Gastroesophageal sphincter (tissue), 4 donors: ENCODE results near the gene ZSCAN5C. TPM values are rescaled to one million over a fixed set of nuclear protein-coding genes. Genes with fewer than 3 reads are reported as not detected.
"Not testable (repeated sequence)": the region's sequence is repeated elsewhere in the genome, so short reads cannot be mapped to it uniquely, and the experiment has no call there.

Experiments
- ATAC-seq: fragments of 150-250 bp; one replicate; pipeline ENCODE4 v1.9.1; 2016; ENCODE audit warnings: mild to moderate bottlenecking, moderate library complexity
- H3K27ac ChIP-seq, 4 donors: fragments of 200-600 bp; sonication (generic) in 3 of 4; 1 replicate in 3 of 4; 2 replicates in 1 of 4; pipeline ENCODE4 v1.5.1; 2016 to 2019
- H3K27me3 ChIP-seq: fragments of 200-600 bp; sonication (generic); one replicate; pipeline ENCODE4 v1.5.1; 2019
- H3K36me3 ChIP-seq, 2 donors: fragments of 200-600 bp; sonication (generic); one replicate each; pipeline ENCODE4 v1.5.1; 2019; ENCODE audit warnings: control low read depth in 1 of 2
- H3K4me1 ChIP-seq, 3 donors: fragments of 200-600 bp; sonication (generic); 1 replicate in 2 of 3; 2 replicates in 1 of 3; pipeline ENCODE4 v1.5.1; 2016 to 2019; ENCODE audit warnings: control low read depth in 2 of 3
- H3K4me3 ChIP-seq, 2 donors: fragments of 200-600 bp; sonication (generic); one replicate each; pipeline ENCODE4 v1.5.1; 2019; ENCODE audit warnings: mild to moderate bottlenecking in 1 of 2, moderate library complexity in 1 of 2
- H3K9me3 ChIP-seq, 3 donors: fragments of 200-600 bp; sonication (generic); one replicate each; pipeline ENCODE4 v1.5.1; 2017 to 2019; ENCODE audit warnings: control low read depth in 2 of 3
- CTCF ChIP-seq, 4 experiments: fragments of 200-600 bp in 2 of 4; fragments of 450-650 bp in 2 of 4; sonication (generic) in 1 of 4; IDR thresholded peaks; one replicate each; pipeline ENCODE4 v1.5.1; 2017 to 2019; ENCODE audit warnings: antibody characterized with exemption in 4 of 4, mild to moderate bottlenecking in 2 of 4, moderate library complexity in 2 of 4
- EP300 ChIP-seq: sonication (generic); formaldehyde crosslinking; IDR thresholded peaks from one replicate; pipeline ENCODE4 v1.6.1; 2017; ENCODE audit warnings: antibody characterized with exemption, mild to moderate bottlenecking
- POLR2A ChIP-seq, 2 donors: fragments of 450-650 bp; IDR thresholded peaks; one replicate each; pipeline ENCODE4 v1.6.1; 2017; ENCODE audit warnings: antibody characterized with exemption in 2 of 2, mild to moderate bottlenecking in 2 of 2, moderate library complexity in 1 of 2
- POLR2AphosphoS5 ChIP-seq: sonication (generic); formaldehyde crosslinking; IDR thresholded peaks from one replicate; pipeline ENCODE4 v1.6.1; 2017; ENCODE audit warnings: antibody characterized with exemption
- WGBS, 2 donors: methylation state at CpG; one replicate each; pipeline ENCODE4 v1.1.5; 2018; ENCODE audit warnings: low coverage in 1 of 2; 5-methylcytosine and 5-hydroxymethylcytosine counted together
- total RNA-seq, 4 donors: library from RNA; depleted of rRNA; stranded (reverse); fragments of >200 nt; gene quantifications; one replicate each; pipeline ENCODE4 v1.1.0, GENCODE V29; 2016

The ZSCAN5C gene
- total RNA-seq, 4 donors from 2014 or later = not detected

GRCh38 chr19:56245121-56245740, 43.2 kb downstream of the ZSCAN5C start:
- no peaks in the 10 kb centered on the region for H3K36me3 ChIP-seq
- H3K27ac ChIP-seq = no peak overlapping the region
- ATAC-seq = no peak
- H3K4me3 ChIP-seq = no peak overlapping the region
- H3K9me3 ChIP-seq = no peaks in the 10 kb centered on the region
- WGBS, 2 donors = 75 to 100% methylated on average over 1 to 2 of the region's 7 CpGs
- H3K27me3 ChIP-seq = no peaks in the 10 kb centered on the region
- no peaks in the 10 kb centered on the region for H3K4me1 ChIP-seq
- TF ChIP-seq POLR2A (IDR thresholded peaks at IDR 0.05) (no peak), EP300 (no peak), POLR2AphosphoS5 (no peak)

- H3K36me3 ChIP-seq, H3K9me3 ChIP-seq, H3K27me3 ChIP-seq, ATAC-seq, H3K4me1 ChIP-seq, H3K27ac ChIP-seq, H3K4me3 ChIP-seq: not testable (repeated sequence)
- WGBS, 2 donors = 90 to 100% methylated on average over 1 to 2 of the region's 4 CpGs
Observed at GRCh38 chr19:56245764-56246163, 43.7 kb downstream of the ZSCAN5C start.

GRCh38 chr19:56248736-56249338, 46.8 kb downstream of the ZSCAN5C start:
- 100% methylated on average over 3 of the region's 8 CpGs; no CpG with 5 or more reads in 1 of the 2 donors for WGBS, 2 donors
- ATAC-seq, H3K27ac ChIP-seq: not testable (repeated sequence)

GRCh38 chr19:56252699-56253422, 50.8 kb downstream of the ZSCAN5C start:
- Histone ChIP-seq H3K4me3 (no peak overlapping the region), H3K27ac (no peak overlapping the region), H3K36me3 (no peaks in the 10 kb centered on the region), H3K4me1 (no peaks in the 10 kb centered on the region), H3K27me3 (peaks cover 5% of the 10 kb centered on the region), H3K9me3 (no peaks in the 10 kb centered on the region)
- WGBS, 2 donors = 43% methylated on average over 3 of the region's 10 CpGs; no CpG with 5 or more reads in 1 of the 2 donors
- peak; percentile 50 for ATAC-seq
- no peak for TF ChIP-seq POLR2A (IDR thresholded peaks at IDR 0.05)
- TF ChIP-seq CTCF (IDR thresholded peaks at IDR 0.05) = peak; percentile 60 to 84 (median 64)

More at GRCh38 chr19:56248736-56249338, 46.8 kb downstream of the ZSCAN5C start:
- not testable (repeated sequence) for H3K36me3 ChIP-seq, H3K4me3 ChIP-seq, H3K9me3 ChIP-seq, H3K27me3 ChIP-seq, H3K4me1 ChIP-seq

- H3K9me3 ChIP-seq = no peaks in the 10 kb centered on the region
- H3K4me3 ChIP-seq = no peak overlapping the region
- ATAC-seq = no peak
- no peaks in the 10 kb centered on the region for H3K4me1 ChIP-seq
- peaks cover 5% of the 10 kb centered on the region for H3K27me3 ChIP-seq
- no peaks in the 10 kb centered on the region for H3K36me3 ChIP-seq
- 20 to 34% methylated on average over 2 to 5 of the region's 5 CpGs for WGBS, 2 donors
- no peak for TF ChIP-seq POLR2A (IDR thresholded peaks at IDR 0.05)
- TF ChIP-seq POLR2AphosphoS5 = no peak
- TF ChIP-seq CTCF (IDR thresholded peaks at IDR 0.05) = peak in 3 of 4 experiments; percentile 31 to 47 (median 34)
- TF ChIP-seq EP300 = no peak
- H3K27ac ChIP-seq = no peak overlapping the region
Observed at GRCh38 chr19:56253737-56254136, 51.7 kb downstream of the ZSCAN5C start.

- Histone ChIP-seq H3K4me3 (no peak overlapping the region), H3K27me3 (peaks cover 5% of the 10 kb centered on the region), H3K9me3 (no peaks in the 10 kb centered on the region), H3K36me3 (no peaks in the 10 kb centered on the region), H3K4me1 (no peaks in the 10 kb centered on the region), H3K27ac (no peak overlapping the region)
- TF ChIP-seq POLR2AphosphoS5 (no peak), EP300 (no peak), CTCF (IDR thresholded peaks at IDR 0.05) (no peak), POLR2A (IDR thresholded peaks at IDR 0.05) (no peak)
- ATAC-seq = no peak
- WGBS, 2 donors = 92% methylated on average over 4 of the region's 12 CpGs; no CpG with 5 or more reads in 1 of the 2 donors
Observed at GRCh38 chr19:56258272-56258671, 56.2 kb downstream of the ZSCAN5C start.

Other genes with a start within 250 kb of the ZSCAN5C start
- not detected for gene NLRP5, start 215.5 kb upstream of the ZSCAN5C start, total RNA-seq
- 10 to 100 TPM; 18.6 to 31.8 (median 19.7) TPM for gene ZNF787, start 81.0 kb upstream of the ZSCAN5C start, total RNA-seq
- 10 to 100 TPM; 36.2 to 57.9 (median 41.3) TPM for gene ZNF444, start 61.0 kb upstream of the ZSCAN5C start, total RNA-seq
- not detected for gene GALP, start 26.3 kb upstream of the ZSCAN5C start, total RNA-seq
- not detected for gene ZSCAN5B, start 4.5 kb upstream of the ZSCAN5C start, total RNA-seq
- not detected for gene EDDM13, start 70.5 kb downstream of the ZSCAN5C start, total RNA-seq
- 1 to 10 TPM; 3.0 to 6.3 (median 4.0) TPM for gene ZSCAN5A, start 112.6 kb downstream of the ZSCAN5C start, total RNA-seq
- 1 to 10 TPM; 3.5 to 5.7 (median 5.0) TPM for gene ZNF582, start 191.3 kb downstream of the ZSCAN5C start, total RNA-seq
- 10 to 100 TPM in 2 of 4 donors, 1 to 10 TPM in 2; 6.2 to 15.1 (median 9.7) TPM for gene ZNF583, start 202.1 kb downstream of the ZSCAN5C start, total RNA-seq